K562 (cell line): ENCODE results near the gene CRKL. TPM values are rescaled to one million over a fixed set of nuclear protein-coding genes. Genes with fewer than 3 reads are reported as not detected.

ENCODE experiments used
- BRD4 ChIP-seq: fragments of 200-600 bp; sonication (generic); IDR thresholded peaks from 2 replicates; pipeline ENCODE4 v1.6.1; 2017; ENCODE audit warnings: inconsistent platforms
- GTF2B ChIP-seq: IDR thresholded peaks from 2 replicates; pipeline ENCODE4 v1.6.1; 2011; ENCODE audit not compliant: insufficient read length; ENCODE audit errors: extremely low read depth
- GTF3C2 ChIP-seq: IDR thresholded peaks from 3 replicates; pipeline ENCODE4 v1.6.1; 2011; ENCODE audit warnings: borderline replicate concordance, mild to moderate bottlenecking, moderate library complexity; ENCODE audit not compliant: insufficient read length; ENCODE audit errors: extremely low read depth
- PTBP1 ChIP-seq: fragments of 200-400 bp; formaldehyde crosslinking; IDR thresholded peaks from 2 replicates; pipeline ENCODE4 v1.6.1; 2017; ENCODE audit warnings: low read depth, low read length
- ZBTB40 ChIP-seq, 2 experiments: fragments of 450-650 bp in 1 of 2; sonication (generic) in 1 of 2; formaldehyde crosslinking in 1 of 2; IDR thresholded peaks; 2 replicates each; pipeline versions ENCODE4 v1.7.1 to v1.9.0; 2016 to 2022; ENCODE audit warnings: inconsistent platforms in 1 of 2, mild to moderate bottlenecking in 1 of 2, missing genetic modification reagents in 1 of 2
- ZNF143 ChIP-seq: sonication (generic); formaldehyde crosslinking; IDR thresholded peaks from 2 replicates; pipeline ENCODE4 v1.9.0; 2022; ENCODE audit warnings: mild to moderate bottlenecking, missing genetic modification reagents
- ZNF174 ChIP-seq: fragments of 250-450 bp; sonication (Bioruptor Pico); IDR thresholded peaks from 2 replicates; pipeline ENCODE4 v1.4.0; 2020; ENCODE audit warnings: mild to moderate bottlenecking
- ZNF253 ChIP-seq: fragments of 250-450 bp; sonication (Bioruptor Pico); conservative IDR thresholded peaks from 2 replicates; pipeline ENCODE4 v1.6.1; 2021; ENCODE audit warnings: mild to moderate bottlenecking
- ZNF41 ChIP-seq: fragments of 250-450 bp; sonication (Bioruptor Pico); conservative IDR thresholded peaks from 2 replicates; pipeline ENCODE4 v1.4.0; 2020; ENCODE audit warnings: mild to moderate bottlenecking
- polyA plus RNA-seq, 8 experiments: library from polyadenylated mRNA; depleted of rRNA in 4 of 8; stranded (reverse) in 5 of 8; unstranded in 3 of 8; fragments of >200 nt; fragmentation: Nextera tagmentation in 2 of 8; fragmentation: Illumina TruSeq in 1 of 8; extraction: Ambion mirVana in 2 of 8; extraction: Trizol in 1 of 8; gene quantifications; 2 replicates each; pipeline versions ENCODE4 v1.2.1 to v1.2.3, GENCODE V29; 2011 to 2014; ENCODE audit warnings: inconsistent platforms in 1 of 8, missing spikeins in 1 of 8
- total RNA-seq, 7 experiments: library from RNA; depleted of rRNA in 6 of 7; stranded (reverse); fragments of >200 nt in 6 of 7; fragmentation: Illumina TruSeq in 2 of 7; extraction: Trizol in 2 of 7; gene quantifications; 2 replicates each; pipeline versions ENCODE4 v1.2.1 to v1.2.3, GENCODE V29; 2011 to 2021; ENCODE audit warnings: low replicate concordance in 1 of 7
- TF ChIP-seq, protein P1 (sequence below), 2 experiments: fragments of 450-650 bp; IDR thresholded peaks; 2 replicates each; pipeline ENCODE4 v1.6.1; 2016

CRKL gene
- total and polyA plus RNA-seq, 9 of the 15 experiments (the other 6 are each of a cell fraction or from before 2014, with no cell fraction given), result 100 to 263 (median 124) TPM

DNA sequence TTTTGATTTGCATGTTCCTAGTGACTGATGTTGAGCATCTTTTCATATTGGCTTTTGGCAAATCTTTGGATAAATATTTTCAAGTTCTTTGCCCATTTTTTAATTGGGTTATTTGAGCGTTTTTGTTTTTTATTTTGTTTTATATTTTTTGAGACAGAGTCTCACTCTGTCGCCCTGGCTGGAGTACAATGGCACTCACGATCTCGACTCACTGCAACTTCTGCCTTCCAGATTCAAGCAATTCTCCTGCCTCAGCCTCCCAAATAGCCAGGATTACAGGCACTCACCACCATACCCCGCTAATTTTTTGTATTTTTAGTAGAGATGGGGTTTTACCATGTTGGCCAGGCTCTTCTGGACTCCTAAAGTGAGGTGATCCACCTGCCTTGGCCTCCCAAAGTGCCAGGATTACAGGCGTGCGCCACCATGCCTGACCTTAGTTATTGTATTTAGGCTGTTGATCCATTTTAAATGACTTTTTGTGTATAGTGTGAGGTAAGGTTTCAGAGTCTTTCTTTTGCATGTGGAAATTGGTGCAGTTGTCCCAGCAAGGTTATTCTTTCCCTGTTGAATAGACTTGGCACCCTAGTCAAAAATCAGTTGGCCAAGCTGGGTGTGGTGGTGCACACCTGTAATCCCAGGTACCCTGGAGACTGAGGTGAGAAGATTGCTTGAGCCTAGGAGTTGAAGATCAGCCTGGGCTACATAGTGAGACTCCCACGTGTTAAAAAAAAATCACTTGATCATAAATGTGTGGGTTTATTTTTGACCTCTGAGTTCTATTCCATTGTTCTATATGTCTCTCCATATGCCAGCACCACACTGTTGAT, 26.1 kb downstream of the CRKL start (continued):
- TF ChIP-seq GTF2B, result no peak
- no peak for TF ChIP-seq ZNF174 (CRISPR knock-in tag)
- TF ChIP-seq, protein P1, sequence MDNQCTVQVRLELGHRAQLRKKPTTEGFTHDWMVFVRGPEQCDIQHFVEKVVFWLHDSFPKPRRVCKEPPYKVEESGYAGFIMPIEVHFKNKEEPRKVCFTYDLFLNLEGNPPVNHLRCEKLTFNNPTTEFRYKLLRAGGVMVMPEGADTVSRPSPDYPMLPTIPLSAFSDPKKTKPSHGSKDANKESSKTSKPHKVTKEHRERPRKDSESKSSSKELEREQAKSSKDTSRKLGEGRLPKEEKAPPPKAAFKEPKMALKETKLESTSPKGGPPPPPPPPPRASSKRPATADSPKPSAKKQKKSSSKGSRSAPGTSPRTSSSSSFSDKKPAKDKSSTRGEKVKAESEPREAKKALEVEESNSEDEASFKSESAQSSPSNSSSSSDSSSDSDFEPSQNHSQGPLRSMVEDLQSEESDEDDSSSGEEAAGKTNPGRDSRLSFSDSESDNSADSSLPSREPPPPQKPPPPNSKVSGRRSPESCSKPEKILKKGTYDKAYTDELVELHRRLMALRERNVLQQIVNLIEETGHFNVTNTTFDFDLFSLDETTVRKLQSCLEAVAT (IDR thresholded peaks at IDR 0.05), result peak; percentile 48 to 59; a peak in 2 of 4 replicates
- no peak for TF ChIP-seq GTF3C2
- no peak for TF ChIP-seq ZNF143
- no peak for TF ChIP-seq PTBP1
- no peak for TF ChIP-seq ZBTB40 (IDR thresholded peaks at IDR 0.05)
- TF ChIP-seq ZBTB40 (CRISPR knock-in tag; IDR thresholded peaks at IDR 0.05), result no peak
- no peak for TF ChIP-seq BRD4
- no peak for TF ChIP-seq ZNF253 (CRISPR knock-in tag)
- TF ChIP-seq ZNF41 (CRISPR knock-in tag), result no peak
